A673 (cell line): Measurements from ENCODE around the gene ZDHHC8.

Source experiments
- EZH2 ChIP-seq: fragments of 200-600 bp; sonication (generic); IDR thresholded peaks from 2 replicates; pipeline ENCODE4 v1.6.1; 2017; ENCODE audit warnings: borderline replicate concordance, low read depth, mild to moderate bottlenecking, mixed read lengths, antibody characterized with exemption, low read length; ENCODE audit not compliant: poor library complexity, severe bottlenecking
- TF ChIP-seq, protein P1 (sequence below): fragments of 300-800, 200-600 bp; sonication (generic); conservative IDR thresholded peaks from 2 replicates; pipeline ENCODE4 v1.5.1; 2017; ENCODE audit warnings: low read depth, mild to moderate bottlenecking, antibody characterized with exemption, low read length, moderate library complexity, mixed read lengths

DNA sequence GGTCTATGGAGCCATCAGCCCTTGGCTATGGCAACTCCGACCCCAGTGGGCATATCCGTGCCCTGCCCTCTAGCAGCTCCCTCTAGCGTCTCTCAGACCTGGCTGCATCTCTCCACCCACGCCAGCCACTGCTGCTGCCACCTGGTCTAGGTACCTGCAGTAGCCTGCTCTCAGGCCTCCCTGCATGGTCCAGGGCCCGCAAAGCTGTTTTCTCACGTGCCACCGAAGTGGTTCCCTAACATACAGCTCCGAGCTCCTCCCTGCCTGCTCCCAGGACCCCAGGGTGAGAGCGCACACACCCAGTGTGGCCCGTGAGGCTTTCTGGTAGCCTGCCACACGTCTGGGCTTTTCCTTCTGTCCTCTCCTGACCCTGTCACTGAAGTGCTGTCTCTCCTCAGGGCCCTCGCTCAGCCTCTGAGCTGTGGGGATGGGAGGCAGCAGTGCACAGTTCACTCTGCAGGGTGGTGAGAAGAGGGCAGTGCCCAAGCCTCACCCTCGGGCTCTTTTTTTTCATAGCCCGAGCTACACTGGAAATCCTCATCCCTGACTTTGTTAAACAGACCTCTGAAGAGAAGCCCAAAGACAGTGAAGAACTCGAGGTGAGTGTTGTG lies 37.3 kb upstream of the ZDHHC8 start:
- TF ChIP-seq, protein P1, sequence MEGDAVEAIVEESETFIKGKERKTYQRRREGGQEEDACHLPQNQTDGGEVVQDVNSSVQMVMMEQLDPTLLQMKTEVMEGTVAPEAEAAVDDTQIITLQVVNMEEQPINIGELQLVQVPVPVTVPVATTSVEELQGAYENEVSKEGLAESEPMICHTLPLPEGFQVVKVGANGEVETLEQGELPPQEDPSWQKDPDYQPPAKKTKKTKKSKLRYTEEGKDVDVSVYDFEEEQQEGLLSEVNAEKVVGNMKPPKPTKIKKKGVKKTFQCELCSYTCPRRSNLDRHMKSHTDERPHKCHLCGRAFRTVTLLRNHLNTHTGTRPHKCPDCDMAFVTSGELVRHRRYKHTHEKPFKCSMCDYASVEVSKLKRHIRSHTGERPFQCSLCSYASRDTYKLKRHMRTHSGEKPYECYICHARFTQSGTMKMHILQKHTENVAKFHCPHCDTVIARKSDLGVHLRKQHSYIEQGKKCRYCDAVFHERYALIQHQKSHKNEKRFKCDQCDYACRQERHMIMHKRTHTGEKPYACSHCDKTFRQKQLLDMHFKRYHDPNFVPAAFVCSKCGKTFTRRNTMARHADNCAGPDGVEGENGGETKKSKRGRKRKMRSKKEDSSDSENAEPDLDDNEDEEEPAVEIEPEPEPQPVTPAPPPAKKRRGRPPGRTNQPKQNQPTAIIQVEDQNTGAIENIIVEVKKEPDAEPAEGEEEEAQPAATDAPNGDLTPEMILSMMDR: no peak
- TF ChIP-seq EZH2: no peak
